ENCODE results near the gene AGTR1.
"Not testable (repeated sequence)": the region's sequence is repeated elsewhere in the genome, so short reads cannot be mapped to it uniquely, and the experiment has no call there.

The AGTR1 gene

GRCh38 chr3:148741219-148741618 lies 43.5 kb downstream of the AGTR1 start:
- H3K4me3 ChIP-seq (ENCODE audit: low read depth, low read length), result no peak overlapping the region
- DNase-seq (ENCODE audit: low read depth), result no peak
- TF ChIP-seq CTCF (conservative IDR thresholded peaks at IDR 0.05; ENCODE audit: low read depth, low read length), result no peak

DNA sequence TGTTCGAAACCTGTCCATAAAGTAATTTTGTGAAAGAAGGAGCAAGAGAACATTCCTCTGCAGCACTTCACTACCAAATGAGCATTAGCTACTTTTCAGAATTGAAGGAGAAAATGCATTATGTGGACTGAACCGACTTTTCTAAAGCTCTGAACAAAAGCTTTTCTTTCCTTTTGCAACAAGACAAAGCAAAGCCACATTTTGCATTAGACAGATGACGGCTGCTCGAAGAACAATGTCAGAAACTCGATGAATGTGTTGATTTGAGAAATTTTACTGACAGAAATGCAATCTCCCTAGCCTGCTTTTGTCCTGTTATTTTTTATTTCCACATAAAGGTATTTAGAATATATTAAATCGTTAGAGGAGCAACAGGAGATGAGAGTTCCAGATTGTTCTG lies 44.4 kb downstream of the AGTR1 start:
- DNase-seq (ENCODE audit: low read depth), result no peak
- no peak for TF ChIP-seq CTCF (conservative IDR thresholded peaks at IDR 0.05; ENCODE audit: low read depth, low read length)
- H3K4me3 ChIP-seq (ENCODE audit: low read depth, low read length), result no peak overlapping the region

DNA sequence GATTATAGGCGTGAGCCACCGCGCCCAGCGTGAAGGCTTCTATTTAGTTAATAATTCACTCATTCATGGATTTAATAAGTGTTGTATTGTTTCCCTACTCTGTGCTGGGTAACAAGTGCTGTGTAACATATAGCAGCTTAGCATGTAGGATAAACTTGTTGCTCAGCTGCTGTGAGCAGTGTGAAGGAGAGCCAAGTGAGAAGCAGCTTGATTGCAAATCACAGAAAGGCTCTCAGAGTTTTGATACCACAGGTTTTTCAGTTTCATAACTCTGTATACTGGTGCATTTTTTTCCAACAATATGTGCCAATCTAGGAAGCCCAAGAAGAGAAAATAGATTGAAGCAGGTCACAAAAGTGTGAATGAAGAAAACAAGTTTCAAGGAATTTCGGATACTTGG lies 48.4 kb downstream of the AGTR1 start:
- TF ChIP-seq CTCF (conservative IDR thresholded peaks at IDR 0.05; ENCODE audit: low read depth, low read length), result no peak
- no peak for DNase-seq (ENCODE audit: low read depth)
- no peak overlapping the region for H3K4me3 ChIP-seq (ENCODE audit: low read depth, low read length)

- H3K4me3 ChIP-seq (ENCODE audit: low read depth, low read length), result no peak overlapping the region
- no peak for TF ChIP-seq CTCF (conservative IDR thresholded peaks at IDR 0.05; ENCODE audit: low read depth, low read length)
- peak; percentile 20 for DNase-seq (ENCODE audit: low read depth)
These were observed 50.6 kb downstream of the AGTR1 start for GRCh38 chr3:148748283-148748682.

GRCh38 chr3:148750296-148750695 lies 52.6 kb downstream of the AGTR1 start:
- peak; percentile 16 for DNase-seq (ENCODE audit: low read depth)
- no peak for TF ChIP-seq CTCF (conservative IDR thresholded peaks at IDR 0.05; ENCODE audit: low read depth, low read length)
- no peak overlapping the region for H3K4me3 ChIP-seq (ENCODE audit: low read depth, low read length)

DNA sequence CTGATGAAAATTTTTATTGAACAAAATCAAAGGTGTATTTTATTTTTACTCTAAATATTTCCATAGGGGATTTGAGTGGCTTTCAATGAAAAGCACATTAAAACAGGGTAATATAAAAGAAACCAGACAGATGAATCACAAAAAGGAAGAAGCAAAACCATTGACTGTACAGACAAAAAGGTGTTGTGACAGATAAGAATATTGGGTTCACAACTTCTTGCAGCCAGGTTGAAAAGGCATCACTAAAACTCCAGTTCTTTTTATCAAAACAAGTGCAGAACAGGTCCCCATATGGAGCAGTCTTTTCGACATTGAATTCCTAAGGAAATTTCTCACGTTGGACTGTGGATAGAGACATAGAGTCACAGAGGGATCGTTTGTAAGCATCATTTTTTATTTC lies 53.8 kb downstream of the AGTR1 start:
- DNase-seq (ENCODE audit: low read depth), result no peak
- no peak overlapping the region for H3K4me3 ChIP-seq (ENCODE audit: low read depth, low read length)
- TF ChIP-seq CTCF (conservative IDR thresholded peaks at IDR 0.05; ENCODE audit: low read depth, low read length), result no peak

- not testable (repeated sequence) for DNase-seq (ENCODE audit: low read depth)
These were observed 55.7 kb downstream of the AGTR1 start for GRCh38 chr3:148753385-148753784.

GRCh38 chr3:148755570-148755969 lies 57.9 kb downstream of the AGTR1 start:
- no peak overlapping the region for H3K4me3 ChIP-seq (ENCODE audit: low read depth, low read length)
- no peak for DNase-seq (ENCODE audit: low read depth)
- TF ChIP-seq CTCF (conservative IDR thresholded peaks at IDR 0.05; ENCODE audit: low read depth, low read length), result no peak

More at GRCh38 chr3:148753385-148753784, 55.7 kb downstream of the AGTR1 start:
- H3K4me3 ChIP-seq (ENCODE audit: low read depth, low read length), result not testable (repeated sequence)

Measured in choroid plexus epithelial cell (primary cell).